IMR-90 (cell line): Measurements from ENCODE around the gene NOTCH3. TPM values are rescaled to one million over a fixed set of nuclear protein-coding genes. Genes with fewer than 3 reads are reported as not detected.

Experiments used
- ATAC-seq: fragments of 200-7000 bp; cut with Tn5 transposase; 2 replicates; pipeline ENCODE4 v1.9.1; 2020; ENCODE audit warnings: low read depth, mild to moderate bottlenecking, moderate library complexity
- BruUV-seq: library from RNA; stranded (reverse); fragments of 400-500 nt; replicated peaks from 2 replicates; lab custom pipeline; 2021; lab: Mats Ljungman, UMichigan
- CTCF ChIA-PET: fragments of 300-600 bp; formaldehyde crosslinking; extraction: SDS; loops from one replicate; lab custom pipeline; 2021; ENCODE audit warnings: antibody characterized with exemption; lab: Yijun Ruan, JAX
- POLR2A ChIA-PET: fragments of 300-600 bp; sonication (Branson Sonifier 250); formaldehyde crosslinking; loops from one replicate; lab custom pipeline; 2022; ENCODE audit warnings: antibody characterized with exemption; ENCODE audit not compliant: unreplicated experiment; lab: Charles Lee
- DNase-seq: peaks from one replicate; pipeline ENCODE4 v3.0.0; 2013
- H2AFZ ChIP-seq: replicated peaks from 2 replicates; pipeline ENCODE3; 2013; ENCODE audit warnings: low read length, mild to moderate bottlenecking; ENCODE audit not compliant: poor library complexity
- H2AK5ac ChIP-seq: 2 replicates; pipeline ENCODE4 v1.6.1; 2013; ENCODE audit warnings: low read depth, low read length, inconsistent platforms
- H2AK9ac ChIP-seq: replicated peaks from 2 replicates; pipeline ENCODE3; 2013; ENCODE audit warnings: mild to moderate bottlenecking, low read depth, low read length, moderate library complexity; ENCODE audit not compliant: poor library complexity
- H2BK120ac ChIP-seq: 2 replicates; pipeline ENCODE4 v1.6.1; 2013; ENCODE audit warnings: low read depth, low read length, inconsistent platforms
- H2BK15ac ChIP-seq: 3 replicates; pipeline ENCODE4 v1.6.1; 2013; ENCODE audit warnings: low read depth, low read length, inconsistent platforms
- H2BK20ac ChIP-seq: 2 replicates; pipeline ENCODE4 v1.6.1; 2013; ENCODE audit warnings: low read depth, mild to moderate bottlenecking, inconsistent platforms, low read length, moderate library complexity
- H2BK5ac ChIP-seq: 2 replicates; pipeline ENCODE4 v1.6.1; 2013; ENCODE audit warnings: mild to moderate bottlenecking, low read depth, low read length, inconsistent platforms; ENCODE audit not compliant: poor library complexity, severe bottlenecking
- H3K14ac ChIP-seq: replicated peaks from 2 replicates; pipeline ENCODE4 v1.6.1; 2013; ENCODE audit warnings: low read depth, low read length, inconsistent platforms
- H3K18ac ChIP-seq: 2 replicates; pipeline ENCODE4 v1.6.1; 2013; ENCODE audit warnings: low read depth, low read length, control low read depth
- H3K23ac ChIP-seq: 2 replicates; pipeline ENCODE4 v1.6.1; 2013; ENCODE audit warnings: low read depth, low read length, inconsistent platforms
- H3K27ac ChIP-seq: 2 replicates; pipeline ENCODE4 v1.5.1; 2013; ENCODE audit warnings: mild to moderate bottlenecking, control low read depth, low read length; ENCODE audit not compliant: insufficient read depth
- H3K27me3 ChIP-seq: 2 replicates; pipeline ENCODE4 v1.6.1; 2013; ENCODE audit warnings: low read length; ENCODE audit not compliant: control insufficient read depth, insufficient read depth
- H3K36me3 ChIP-seq: 2 replicates; pipeline ENCODE4 v1.6.1; 2013; ENCODE audit warnings: low read length, mixed read lengths; ENCODE audit not compliant: control insufficient read depth, insufficient read depth
- H3K4ac ChIP-seq: 2 replicates; pipeline ENCODE4 v1.6.1; 2013; ENCODE audit warnings: low read depth, low read length, inconsistent platforms
- H3K4me1 ChIP-seq: 2 replicates; pipeline ENCODE4 v1.6.1; 2013; ENCODE audit warnings: low read length, mixed read lengths; ENCODE audit not compliant: control insufficient read depth, insufficient read depth
- H3K4me2 ChIP-seq: 2 replicates; pipeline ENCODE4 v1.6.1; 2013; ENCODE audit warnings: low read depth, mild to moderate bottlenecking, control low read depth, low read length, moderate library complexity
- H3K4me3 ChIP-seq: 2 replicates; pipeline ENCODE4 v1.5.1; 2013; ENCODE audit warnings: low read depth, mild to moderate bottlenecking, control low read depth, low read length, moderate library complexity; ENCODE audit not compliant: insufficient read depth
- H3K56ac ChIP-seq: 2 replicates; pipeline ENCODE4 v1.6.1; 2013; ENCODE audit warnings: low read length, inconsistent platforms; ENCODE audit not compliant: insufficient read depth; ENCODE audit errors: extremely low read depth
- H3K79me1 ChIP-seq, 2 experiments: 2 replicates each; pipeline ENCODE4 v1.6.1; 2013; ENCODE audit warnings: low read length in 2 of 2, inconsistent platforms in 1 of 2, low read depth in 1 of 2
- H3K9ac ChIP-seq: 2 replicates; pipeline ENCODE4 v1.6.1; 2013; ENCODE audit warnings: low read depth, low read length, control low read depth
- H3K9me1 ChIP-seq: 2 replicates; pipeline ENCODE4 v1.6.1; 2013; ENCODE audit warnings: low read length, inconsistent platforms; ENCODE audit not compliant: insufficient read depth
- H3K9me3 ChIP-seq: 2 replicates; pipeline ENCODE4 v1.6.1; 2013; ENCODE audit warnings: low read length; ENCODE audit not compliant: control insufficient read depth, insufficient read depth
- H4K20me1 ChIP-seq: 2 replicates; pipeline ENCODE4 v1.6.1; 2013; ENCODE audit warnings: low read length, inconsistent platforms; ENCODE audit not compliant: insufficient read depth
- H4K5ac ChIP-seq: 2 replicates; pipeline ENCODE4 v1.6.1; 2013; ENCODE audit warnings: mild to moderate bottlenecking, low read depth, low read length, control low read depth
- H4K8ac ChIP-seq, 2 experiments: 2 replicates each; pipeline ENCODE4 v1.6.1; 2013; ENCODE audit warnings: low read depth in 2 of 2, low read length in 2 of 2, control low read depth in 1 of 2, inconsistent platforms in 1 of 2
- H4K91ac ChIP-seq: 2 replicates; pipeline ENCODE4 v1.6.1; 2013; ENCODE audit warnings: low read depth, low read length, inconsistent platforms; ENCODE audit not compliant: insufficient read depth
- BHLHE40 ChIP-seq: fragments of 150-350 bp; IDR thresholded peaks from 2 replicates; pipeline ENCODE4 v1.6.1; 2016; ENCODE audit warnings: mild to moderate bottlenecking, low read depth, low read length
- CHD1 ChIP-seq: IDR thresholded peaks from 2 replicates; pipeline ENCODE4 v1.6.1; 2012; ENCODE audit warnings: low read depth, low read length, improper control_type of control experiment
- ELK1 ChIP-seq: fragments of 150-350 bp; IDR thresholded peaks from 2 replicates; pipeline ENCODE4 v1.6.1; 2016; ENCODE audit warnings: low read depth, mild to moderate bottlenecking, low read length, moderate library complexity, borderline replicate concordance
- MAFK ChIP-seq: IDR thresholded peaks from 2 replicates; pipeline ENCODE4 v1.6.1; 2012; ENCODE audit warnings: low read depth, low read length, improper control_type of control experiment
- MAZ ChIP-seq: IDR thresholded peaks from 2 replicates; pipeline ENCODE4 v1.6.1; 2012; ENCODE audit warnings: low read depth, mild to moderate bottlenecking, low read length, improper control_type of control experiment, moderate library complexity, borderline replicate concordance
- MXI1 ChIP-seq: IDR thresholded peaks from 2 replicates; pipeline ENCODE4 v1.6.1; 2012; ENCODE audit warnings: low read depth, mild to moderate bottlenecking, low read length, moderate library complexity, borderline replicate concordance
- NFE2L2 ChIP-seq: fragments of 150-350 bp; IDR thresholded peaks from 2 replicates; pipeline ENCODE4 v1.6.1; 2016; ENCODE audit warnings: low read depth, mild to moderate bottlenecking, low read length
- POLR2A ChIP-seq: IDR thresholded peaks from 2 replicates; pipeline ENCODE4 v1.6.1; 2012; ENCODE audit warnings: mild to moderate bottlenecking, low read depth, low read length
- RAD21 ChIP-seq: IDR thresholded peaks from 2 replicates; pipeline ENCODE4 v1.6.1; 2012; ENCODE audit warnings: low read length, improper control_type of control experiment
- RFX5 ChIP-seq: IDR thresholded peaks from 2 replicates; pipeline ENCODE4 v1.8.0; 2012; ENCODE audit warnings: low read depth, mild to moderate bottlenecking, low read length, moderate library complexity
- SMC3 ChIP-seq: fragments of 150-350 bp; IDR thresholded peaks from 2 replicates; pipeline ENCODE4 v1.6.1; 2016; ENCODE audit warnings: low read depth, mild to moderate bottlenecking, antibody characterized with exemption, low read length, moderate library complexity
- WGBS, 2 experiments: methylation state at CpG; one replicate each; pipeline versions ENCODE4 v1.1.5 to v1.1.7; 2013; ENCODE audit warnings: missing lambda C conversion rate in 2 of 2; ENCODE audit not compliant: insufficient read length in 1 of 2; ENCODE audit errors: extremely low coverage in 2 of 2; 5-methylcytosine and 5-hydroxymethylcytosine counted together
- dilution Hi-C: fragments of 300-500 bp; cut with HindIII; formaldehyde crosslinking; loops from one replicate; pipeline ENCODE4 v1.14.3; 2018; ENCODE audit warnings: low sequenced_read_pairs; ENCODE audit not compliant: unreplicated experiment
- in situ Hi-C: fragments of 300-500 bp; cut with MboI; formaldehyde crosslinking; loops from 3 replicates; pipeline ENCODE4 v1.14.3; 2019; ENCODE audit warnings: low sequenced_read_pairs, inconsistent platforms, mixed read lengths
- intact Hi-C: fragments of 100-400 bp; cut with micrococcal nuclease; formaldehyde crosslinking; loops from 2 replicates; pipeline ENCODE4 v1.10.0; 2022
- polyA plus RNA-seq, 3 experiments: library from polyadenylated mRNA; depleted of rRNA; stranded (reverse); fragments of >200 nt; gene quantifications; 2 replicates each; pipeline ENCODE4 v1.2.3, GENCODE V29; 2012; ENCODE audit warnings: low replicate concordance in 1 of 3
- total RNA-seq: library from RNA; depleted of rRNA; stranded (reverse); fragments of >200 nt; gene quantifications from 2 replicates; pipeline ENCODE4 v1.2.3, GENCODE V29; 2012
- TF ChIP-seq, protein P1 (sequence below): conservative IDR thresholded peaks from 2 replicates; pipeline ENCODE4 v1.5.1; 2012; ENCODE audit warnings: mild to moderate bottlenecking, low read depth, low read length, improper control_type of control experiment
- TF ChIP-seq, protein P2 (sequence below): fragments of 150-350 bp; IDR thresholded peaks from 2 replicates; pipeline ENCODE4 v1.6.1; 2017; ENCODE audit warnings: mild to moderate bottlenecking, antibody characterized with exemption, low read length, low read depth

Gene NOTCH3
- total and polyA plus RNA-seq, 2 of the 4 experiments (the other 2 are of a cell fraction), result 5.9 to 25.1 TPM

DNA sequence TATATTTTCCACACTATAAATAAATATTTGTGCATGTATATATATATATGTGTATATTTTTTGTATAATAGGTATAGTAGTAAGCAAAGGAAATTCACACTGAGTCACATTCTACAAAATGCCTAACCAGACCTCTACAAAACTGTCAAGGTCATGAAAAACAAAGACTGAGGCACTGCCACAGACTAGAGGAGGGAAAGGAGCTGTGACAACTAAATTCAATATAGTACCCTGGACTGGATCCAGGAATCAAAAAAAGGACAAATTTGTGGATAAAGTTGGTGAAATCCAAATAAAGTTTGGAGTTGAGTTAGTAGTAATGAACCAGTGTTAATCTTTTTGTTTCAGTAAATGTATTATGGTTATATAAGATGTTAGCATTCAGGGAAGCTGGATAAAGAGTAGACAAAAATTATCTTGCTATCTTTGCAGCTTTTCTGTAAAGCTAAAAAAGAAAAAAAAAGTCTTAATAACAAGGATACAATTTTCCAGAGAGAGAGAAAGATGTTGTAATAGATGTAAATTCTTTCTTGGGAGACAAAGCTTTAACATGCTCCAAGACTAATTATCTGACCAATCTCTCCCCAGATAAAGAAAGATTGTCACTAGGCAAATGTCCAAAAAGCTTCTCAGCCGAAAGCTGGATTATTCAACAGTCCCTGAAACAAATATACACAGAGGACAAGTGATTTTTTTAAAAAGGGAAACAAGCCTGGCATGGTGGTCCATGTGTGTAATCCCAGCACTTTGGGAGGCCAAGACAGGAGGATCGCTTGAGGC lies 74.5 kb downstream of the NOTCH3 start:
- H3K36me3 ChIP-seq, result peaks cover 10% of the 10 kb centered on the region
- in situ Hi-C loops, result no loop called here
- no peaks in the 10 kb centered on the region for H3K27me3 ChIP-seq
- no peak overlapping the region for H3K23ac ChIP-seq
- peaks cover 6% of the 10 kb centered on the region for H3K4me1 ChIP-seq
- 0 out of 2 replicates have a peak overlapping the region, but pooled peaks have one; percentile 9 for H3K27ac ChIP-seq
- no peak overlapping the region; the same call in 1 of the 2 replicates for H3K4ac ChIP-seq
- DNase-seq (no peak), ATAC-seq (no peak)
- H2AFZ ChIP-seq, result peak overlapping the region; percentile 99
- BruUV-seq, result no TSS peak
- no peaks in the 10 kb centered on the region for H3K9me3 ChIP-seq
- H4K91ac ChIP-seq, result no peak overlapping the region
- 0 out of 2 replicates have a peak, but pooled peaks cover 3% of the 10 kb centered on the region for H4K20me1 ChIP-seq
- H3K9ac ChIP-seq, result no peak overlapping the region; the same call in 1 of the 2 replicates
- H3K56ac ChIP-seq, result no peak overlapping the region; the same call in 1 of the 2 replicates
- 0 out of 2 replicates have a peak overlapping the region, but pooled peaks have one; percentile 10 for H3K14ac ChIP-seq
- peaks cover 18 to 34% of the 10 kb centered on the region in 2 experiments for H3K79me1 ChIP-seq
- no peak overlapping the region for H2AK5ac ChIP-seq
- ChIA-PET POLR2A (interaction anchor here (0.6 to 1.7 kb wide), 2 partner anchors 10 to 34 kb away, joined by 4 to 5 read pairs; no protein-coding TSS in a partner anchor), CTCF (interaction anchor here (0.5 to 1.8 kb wide), 5 partner anchors 10 to 314 kb away, joined by 3 to 5 read pairs (median 3); no protein-coding TSS in a partner anchor)
- intact Hi-C loops, result no loop called here
- peak overlapping the region; percentile 16 for H3K4me2 ChIP-seq
- H4K5ac ChIP-seq, result peak overlapping the region; percentile 6; the same call in 1 of the 2 replicates
- H3K4me3 ChIP-seq, result peak overlapping the region; percentile 28; the same call in 1 of the 2 replicates
- TF ChIP-seq, protein P1, sequence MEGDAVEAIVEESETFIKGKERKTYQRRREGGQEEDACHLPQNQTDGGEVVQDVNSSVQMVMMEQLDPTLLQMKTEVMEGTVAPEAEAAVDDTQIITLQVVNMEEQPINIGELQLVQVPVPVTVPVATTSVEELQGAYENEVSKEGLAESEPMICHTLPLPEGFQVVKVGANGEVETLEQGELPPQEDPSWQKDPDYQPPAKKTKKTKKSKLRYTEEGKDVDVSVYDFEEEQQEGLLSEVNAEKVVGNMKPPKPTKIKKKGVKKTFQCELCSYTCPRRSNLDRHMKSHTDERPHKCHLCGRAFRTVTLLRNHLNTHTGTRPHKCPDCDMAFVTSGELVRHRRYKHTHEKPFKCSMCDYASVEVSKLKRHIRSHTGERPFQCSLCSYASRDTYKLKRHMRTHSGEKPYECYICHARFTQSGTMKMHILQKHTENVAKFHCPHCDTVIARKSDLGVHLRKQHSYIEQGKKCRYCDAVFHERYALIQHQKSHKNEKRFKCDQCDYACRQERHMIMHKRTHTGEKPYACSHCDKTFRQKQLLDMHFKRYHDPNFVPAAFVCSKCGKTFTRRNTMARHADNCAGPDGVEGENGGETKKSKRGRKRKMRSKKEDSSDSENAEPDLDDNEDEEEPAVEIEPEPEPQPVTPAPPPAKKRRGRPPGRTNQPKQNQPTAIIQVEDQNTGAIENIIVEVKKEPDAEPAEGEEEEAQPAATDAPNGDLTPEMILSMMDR, result no peak
- TF ChIP-seq CHD1, result no peak
- TF ChIP-seq SMC3, result no peak
- TF ChIP-seq, protein P2, sequence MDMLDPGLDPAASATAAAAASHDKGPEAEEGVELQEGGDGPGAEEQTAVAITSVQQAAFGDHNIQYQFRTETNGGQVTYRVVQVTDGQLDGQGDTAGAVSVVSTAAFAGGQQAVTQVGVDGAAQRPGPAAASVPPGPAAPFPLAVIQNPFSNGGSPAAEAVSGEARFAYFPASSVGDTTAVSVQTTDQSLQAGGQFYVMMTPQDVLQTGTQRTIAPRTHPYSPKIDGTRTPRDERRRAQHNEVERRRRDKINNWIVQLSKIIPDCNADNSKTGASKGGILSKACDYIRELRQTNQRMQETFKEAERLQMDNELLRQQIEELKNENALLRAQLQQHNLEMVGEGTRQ, result no peak
- no peak for TF ChIP-seq ELK1
- TF ChIP-seq MXI1, result no peak
- no peak for TF ChIP-seq RAD21
- TF ChIP-seq MAZ, result no peak
- TF ChIP-seq MAFK, result no peak
- TF ChIP-seq NFE2L2, result no peak
- TF ChIP-seq RFX5, result no peak
- TF ChIP-seq POLR2A, result no peak
- no peak for TF ChIP-seq BHLHE40
- dilution Hi-C loops, result no loop called here
- H2BK20ac ChIP-seq, result no peak overlapping the region
- WGBS, 2 experiments, result no CpG with 5 or more reads among the region's 2 CpGs
- H4K8ac ChIP-seq, result peak overlapping the region; percentile 49 to 72
- H2BK120ac ChIP-seq, result 0 out of 2 replicates have a peak overlapping the region, but pooled peaks have one; percentile 28
- H2AK9ac ChIP-seq, result no peak overlapping the region
- no peak overlapping the region for H3K18ac ChIP-seq
- H3K9me1 ChIP-seq, result no peaks in the 10 kb centered on the region
- H2BK15ac ChIP-seq, result no peak overlapping the region
- H2BK5ac ChIP-seq, result peak overlapping the region; percentile 46
